Stimulated activated naive CD4-positive, alpha-beta T cell treated with Interleukin-2 at 50 U/mL for 16 hours (primary cell): ENCODE measurements around the gene OCA2.

Experiments used
- DNase-seq: peaks from one replicate; lab custom pipeline; 2025; lab: John Stamatoyannopoulos, UW

OCA2 gene

GRCh38 chr15:27845535-27846369 lies 253.4 kb downstream of the OCA2 start:
- DNase-seq: no peak

- no peak for DNase-seq
These were observed 255.0 kb downstream of the OCA2 start for GRCh38 chr15:27844018-27844666.

- DNase-seq: no peak
These were observed 256.0 kb downstream of the OCA2 start for GRCh38 chr15:27843146-27843545.

GRCh38 chr15:27842526-27842925 lies 256.6 kb downstream of the OCA2 start:
- DNase-seq: no peak

GRCh38 chr15:27835233-27835939 lies 263.7 kb downstream of the OCA2 start:
- no peak for DNase-seq

GRCh38 chr15:27834684-27835083 lies 264.4 kb downstream of the OCA2 start:
- no peak for DNase-seq

GRCh38 chr15:27833974-27834373 lies 265.1 kb downstream of the OCA2 start:
- DNase-seq: no peak

GRCh38 chr15:27833178-27833577 lies 265.9 kb downstream of the OCA2 start:
- DNase-seq: no peak

- DNase-seq: no peak
These were observed 266.9 kb downstream of the OCA2 start for GRCh38 chr15:27832237-27832596.

GRCh38 chr15:27831384-27832236 lies 267.5 kb downstream of the OCA2 start:
- no peak for DNase-seq

GRCh38 chr15:27828746-27829145 lies 270.4 kb downstream of the OCA2 start:
- no peak for DNase-seq

- no peak for DNase-seq
These were observed 272.0 kb downstream of the OCA2 start for GRCh38 chr15:27826902-27827714.

GRCh38 chr15:27826411-27826810 lies 272.7 kb downstream of the OCA2 start:
- no peak for DNase-seq

- DNase-seq: no peak
These were observed 274.2 kb downstream of the OCA2 start for GRCh38 chr15:27824841-27825422.

GRCh38 chr15:27821273-27821672 lies 277.8 kb downstream of the OCA2 start:
- no peak for DNase-seq

- no peak for DNase-seq
These were observed 278.4 kb downstream of the OCA2 start for GRCh38 chr15:27820722-27821121.

GRCh38 chr15:27820232-27820631 lies 278.9 kb downstream of the OCA2 start:
- DNase-seq: no peak

GRCh38 chr15:27817258-27817657 lies 281.9 kb downstream of the OCA2 start:
- no peak for DNase-seq

- DNase-seq: no peak
These were observed 282.3 kb downstream of the OCA2 start for GRCh38 chr15:27816790-27817189.

- no peak for DNase-seq
These were observed 284.1 kb downstream of the OCA2 start for GRCh38 chr15:27815035-27815434.

GRCh38 chr15:27813139-27813538 lies 286.0 kb downstream of the OCA2 start:
- DNase-seq: no peak
